Erythroblast (primary cell): Measurements from ENCODE around the gene TEKT5.

Experiments used
- GATA1 ChIP-seq: IDR thresholded peaks from 2 replicates; pipeline ENCODE4 v1.6.1; 2011; ENCODE audit warnings: low read depth, mild to moderate bottlenecking, control low read depth, low read length, moderate library complexity
- POLR2A ChIP-seq: IDR thresholded peaks from 2 replicates; pipeline ENCODE4 v1.6.1; 2011; ENCODE audit warnings: mild to moderate bottlenecking, low read length

DNA sequence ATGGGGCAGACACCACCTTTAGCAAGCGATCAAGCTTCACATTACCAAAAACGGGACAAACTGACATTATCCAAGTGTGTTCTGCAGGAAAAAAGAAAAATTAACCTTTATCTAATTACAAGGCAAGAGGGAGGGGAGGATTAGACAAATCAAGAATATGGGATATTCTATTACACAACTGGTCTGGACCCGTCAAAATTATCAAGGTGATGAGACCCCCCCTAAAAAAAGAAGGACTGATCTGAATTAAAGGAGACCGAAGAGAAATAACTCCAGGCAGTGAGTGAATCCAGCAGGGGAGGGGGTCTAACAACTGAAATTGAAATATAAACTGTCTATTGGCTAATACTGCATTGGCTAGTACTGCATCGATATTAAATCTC, 48.5 kb upstream of the TEKT5 start:
- TF ChIP-seq POLR2A (no peak), GATA1 (no peak)
